Measurements from ENCODE around the gene B4GALT5.

- TF ChIP-seq POLR2A (IDR thresholded peaks at IDR 0.05) (no peak), EP300 (IDR thresholded peaks at IDR 0.05) (no peak)
Observed at GRCh38 chr20:49679634-49680033, 34.0 kb downstream of the B4GALT5 start.
